ENCODE results near the gene GAD1. TPM values are rescaled to one million over a fixed set of nuclear protein-coding genes. Genes with fewer than 3 reads are reported as not detected.

Gene GAD1
- total and polyA plus RNA-seq, 10 of the 15 experiments (the other 5 are each of a cell fraction or from before 2014, with no cell fraction given): 0.04 to 3.4 (median 0.42) TPM

DNA sequence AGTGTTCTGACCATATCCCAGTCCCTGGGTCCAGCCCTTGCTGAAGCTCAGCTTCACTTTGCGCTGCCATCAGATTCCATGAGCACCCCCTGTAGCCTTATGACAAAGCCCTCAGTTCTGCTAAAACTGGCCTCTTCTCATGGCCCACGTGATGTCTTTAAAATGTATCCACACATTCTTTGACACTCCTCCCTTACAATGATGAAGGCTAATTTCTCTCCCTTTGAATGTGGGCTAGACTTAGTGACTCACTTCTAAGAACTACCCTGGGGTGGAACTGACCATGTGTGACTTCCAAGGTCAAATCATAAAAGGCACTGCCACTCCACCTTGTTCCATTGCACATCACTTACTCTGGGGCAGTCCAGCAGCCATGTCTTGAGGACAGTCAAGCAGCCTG lies 67.0 kb downstream of the GAD1 start:
- TF ChIP-seq ZNF274 (IDR thresholded peaks at IDR 0.05; ENCODE audit: insufficient read depth, insufficient read length): no peak
- no peak for TF ChIP-seq RUNX3 (IDR thresholded peaks at IDR 0.05; ENCODE audit: low read length)
- TF ChIP-seq PAX8 (IDR thresholded peaks at IDR 0.05): no peak
- no peak for TF ChIP-seq NFYB (IDR thresholded peaks at IDR 0.05; ENCODE audit: insufficient read depth, low read depth, low read length)
- FAIRE-seq: no peak
- no peaks in the 10 kb centered on the region; a peak in 1 of 4 replicates for H3K27me3 ChIP-seq (replicated peaks in 1 of 2; ENCODE audit: control insufficient read depth in 2 of 2, insufficient read depth in 2 of 2, low read length in 1 of 2)
- no peak overlapping the region for H3K27ac ChIP-seq (ENCODE audit: control insufficient read depth, insufficient read depth)
- 50% methylated on average over 2 of the region's 2 CpGs for WGBS (ENCODE audit: insufficient coverage, insufficient replicate concordance, low lambda C conversion rate, missing lambda C conversion rate)
- no peak for ATAC-seq
- H4K20me1 ChIP-seq (ENCODE audit: control insufficient read depth, insufficient read depth): no peaks in the 10 kb centered on the region
- ChIA-PET CTCF (interaction anchor here (4.5 kb wide), 1 partner anchor 11 kb away, joined by 30 read pairs; no protein-coding TSS in a partner anchor), POLR2A (no interaction called here), SMC1A (ENCODE audit: uncharacterized antibody, unreplicated experiment) (no interaction called here), RAD21 (ENCODE audit: unreplicated experiment) (no interaction called here)
- no peak overlapping the region for H3K9ac ChIP-seq (ENCODE audit: control insufficient read depth, insufficient read depth, low read length)
- H3K79me2 ChIP-seq (ENCODE audit: control insufficient read depth, insufficient read depth, low read length): no peaks in the 10 kb centered on the region
- BruUV-seq (replicated peaks): no TSS peak
- H3K9me3 ChIP-seq (replicated peaks; ENCODE audit: control insufficient read depth, insufficient read depth, low read length): no peaks in the 10 kb centered on the region
- DNase-seq (ENCODE audit: low read depth, low spot score): no peak
- H3K36me3 ChIP-seq (ENCODE audit: control insufficient read depth in 2 of 2, insufficient read depth in 2 of 2, low read length in 1 of 2): no peaks in the 10 kb centered on the region
- H3K4me2 ChIP-seq (ENCODE audit: control insufficient read depth, insufficient read depth): no peak overlapping the region
- in situ Hi-C loops (cut with MboI) (no loop called here), intact Hi-C loops (cut with micrococcal nuclease; ENCODE audit: unreplicated experiment) (no loop called here)
- H3K4me3 ChIP-seq: no peak overlapping the region
- H2AFZ ChIP-seq (ENCODE audit: control insufficient read depth, low read depth, low read length): no peak overlapping the region
- no peaks in the 10 kb centered on the region for H3K4me1 ChIP-seq (ENCODE audit: control insufficient read depth, insufficient read depth, low read length)

- H3K27me3 ChIP-seq (replicated peaks in 1 of 2; ENCODE audit: control insufficient read depth in 2 of 2, insufficient read depth in 2 of 2, low read length in 1 of 2): no peaks in the 10 kb centered on the region
- H3K9ac ChIP-seq (ENCODE audit: control insufficient read depth, insufficient read depth, low read length): no peak overlapping the region
- H3K9me3 ChIP-seq (replicated peaks; ENCODE audit: control insufficient read depth, insufficient read depth, low read length): no peaks in the 10 kb centered on the region
- no peak overlapping the region for H3K4me2 ChIP-seq (ENCODE audit: control insufficient read depth, insufficient read depth)
- CTCF ChIA-PET: interaction anchor here (1.2 to 1.5 kb wide), 3 partner anchors 12 to 73 kb away, joined by 3 to 7 read pairs (median 3); no protein-coding TSS in a partner anchor
- BruUV-seq (replicated peaks): no TSS peak
- DNase-seq (ENCODE audit: low read depth, low spot score) (no peak), FAIRE-seq (no peak), ATAC-seq (no peak)
- in situ Hi-C loops (cut with MboI): no loop called here
- RAD21 ChIA-PET (ENCODE audit: unreplicated experiment): no interaction called here
- no peak overlapping the region for H3K27ac ChIP-seq (ENCODE audit: control insufficient read depth, insufficient read depth)
- H3K4me3 ChIP-seq: no peak overlapping the region
- POLR2A ChIA-PET: no interaction called here
- no peaks in the 10 kb centered on the region for H3K4me1 ChIP-seq (ENCODE audit: control insufficient read depth, insufficient read depth, low read length)
- no peaks in the 10 kb centered on the region for H4K20me1 ChIP-seq (ENCODE audit: control insufficient read depth, insufficient read depth)
- H3K79me2 ChIP-seq (ENCODE audit: control insufficient read depth, insufficient read depth, low read length): no peaks in the 10 kb centered on the region
- H3K36me3 ChIP-seq (ENCODE audit: control insufficient read depth in 2 of 2, insufficient read depth in 2 of 2, low read length in 1 of 2): no peaks in the 10 kb centered on the region
- no peak overlapping the region for H2AFZ ChIP-seq (ENCODE audit: control insufficient read depth, low read depth, low read length)
- 42% methylated on average over 5 of the region's 5 CpGs for WGBS (ENCODE audit: insufficient coverage, insufficient replicate concordance, low lambda C conversion rate, missing lambda C conversion rate)
- intact Hi-C loops (cut with micrococcal nuclease; ENCODE audit: unreplicated experiment): no loop called here
- SMC1A ChIA-PET (ENCODE audit: uncharacterized antibody, unreplicated experiment): interaction anchor here (0.7 to 1.0 kb wide), 3 partner anchors 11 to 21 kb away, joined by 3 read pairs; no protein-coding TSS in a partner anchor
- TF ChIP-seq BMI1 (IDR thresholded peaks at IDR 0.05; ENCODE audit: borderline replicate concordance): no peak
- TF ChIP-seq, protein P1, sequence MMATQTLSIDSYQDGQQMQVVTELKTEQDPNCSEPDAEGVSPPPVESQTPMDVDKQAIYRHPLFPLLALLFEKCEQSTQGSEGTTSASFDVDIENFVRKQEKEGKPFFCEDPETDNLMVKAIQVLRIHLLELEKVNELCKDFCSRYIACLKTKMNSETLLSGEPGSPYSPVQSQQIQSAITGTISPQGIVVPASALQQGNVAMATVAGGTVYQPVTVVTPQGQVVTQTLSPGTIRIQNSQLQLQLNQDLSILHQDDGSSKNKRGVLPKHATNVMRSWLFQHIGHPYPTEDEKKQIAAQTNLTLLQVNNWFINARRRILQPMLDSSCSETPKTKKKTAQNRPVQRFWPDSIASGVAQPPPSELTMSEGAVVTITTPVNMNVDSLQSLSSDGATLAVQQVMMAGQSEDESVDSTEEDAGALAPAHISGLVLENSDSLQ (IDR thresholded peaks at IDR 0.05): no peak
- TF ChIP-seq, protein P2, sequence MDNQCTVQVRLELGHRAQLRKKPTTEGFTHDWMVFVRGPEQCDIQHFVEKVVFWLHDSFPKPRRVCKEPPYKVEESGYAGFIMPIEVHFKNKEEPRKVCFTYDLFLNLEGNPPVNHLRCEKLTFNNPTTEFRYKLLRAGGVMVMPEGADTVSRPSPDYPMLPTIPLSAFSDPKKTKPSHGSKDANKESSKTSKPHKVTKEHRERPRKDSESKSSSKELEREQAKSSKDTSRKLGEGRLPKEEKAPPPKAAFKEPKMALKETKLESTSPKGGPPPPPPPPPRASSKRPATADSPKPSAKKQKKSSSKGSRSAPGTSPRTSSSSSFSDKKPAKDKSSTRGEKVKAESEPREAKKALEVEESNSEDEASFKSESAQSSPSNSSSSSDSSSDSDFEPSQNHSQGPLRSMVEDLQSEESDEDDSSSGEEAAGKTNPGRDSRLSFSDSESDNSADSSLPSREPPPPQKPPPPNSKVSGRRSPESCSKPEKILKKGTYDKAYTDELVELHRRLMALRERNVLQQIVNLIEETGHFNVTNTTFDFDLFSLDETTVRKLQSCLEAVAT (IDR thresholded peaks at IDR 0.05): no peak
- TF ChIP-seq TBL1XR1 (IDR thresholded peaks at IDR 0.05; ENCODE audit: low read depth, low read length): no peak
- TF ChIP-seq ZNF622 (IDR thresholded peaks at IDR 0.05): no peak
- TF ChIP-seq MXI1 (IDR thresholded peaks at IDR 0.05; ENCODE audit: low read depth, low read length): no peak
- no peak for TF ChIP-seq SKIL (IDR thresholded peaks at IDR 0.05; ENCODE audit: low read depth, poor library complexity, severe bottlenecking)
- TF ChIP-seq CBX3 (IDR thresholded peaks at IDR 0.05; ENCODE audit: borderline replicate concordance, low read depth): no peak
- TF ChIP-seq KAT2A (conservative IDR thresholded peaks at IDR 0.05; ENCODE audit: control insufficient read depth, low read depth, low read length): no peak
- TF ChIP-seq RCOR1 (conservative IDR thresholded peaks at IDR 0.05; ENCODE audit: low read depth, low read length): no peak
Observed at GRCh38 chr2:170885130-170885791, 68.6 kb downstream of the GAD1 start.
